KOPT-K1 (cell line): ENCODE data around the gene SLC1A5.

Experiments used
- H3K27ac ChIP-seq: fragments of 200-600 bp; sonication (generic); 2 replicates; pipeline ENCODE4 v1.5.1; 2016; ENCODE audit warnings: antibody characterized with exemption, mild to moderate bottlenecking, low read depth, low read length; ENCODE audit not compliant: poor library complexity, severe bottlenecking
- H3K36me3 ChIP-seq: fragments of 200-600 bp; sonication (generic); 2 replicates; pipeline ENCODE4 v1.5.1; 2017; ENCODE audit warnings: antibody characterized with exemption, mild to moderate bottlenecking, low read length, moderate library complexity; ENCODE audit not compliant: insufficient read depth
- H3K9me3 ChIP-seq: fragments of 200-600 bp; sonication (generic); 2 replicates; pipeline ENCODE4 v1.5.1; 2017; ENCODE audit warnings: antibody characterized with exemption, low read length, mild to moderate bottlenecking; ENCODE audit not compliant: insufficient read depth, poor library complexity, severe bottlenecking

The SLC1A5 gene

GRCh38 chr19:46731007-46731501, 57.3 kb downstream of the SLC1A5 start:
- H3K36me3 ChIP-seq: peaks cover 99% of the 10 kb centered on the region
- no peaks in the 10 kb centered on the region for H3K9me3 ChIP-seq
- H3K27ac ChIP-seq: no peak overlapping the region

DNA sequence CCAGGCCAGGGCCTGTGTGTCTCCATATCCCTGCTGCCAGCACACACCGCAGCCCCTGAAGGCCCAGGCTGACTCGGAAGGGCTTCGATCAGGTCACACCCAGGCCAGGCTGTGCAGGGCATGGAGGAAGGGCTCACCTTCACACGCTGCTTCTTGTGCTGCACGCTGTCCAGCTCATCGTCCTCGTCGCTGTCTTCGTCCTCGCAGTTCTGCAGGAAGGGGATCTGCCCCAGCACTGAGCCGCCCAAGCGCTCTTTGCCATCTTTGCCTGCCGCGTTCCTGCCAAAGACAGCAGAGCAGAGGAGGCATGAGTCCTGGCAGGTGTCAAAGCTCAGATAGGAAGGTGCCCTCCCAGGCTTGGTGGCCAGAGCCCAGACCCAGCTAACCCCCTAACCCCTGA, 57.8 kb downstream of the SLC1A5 start:
- Histone ChIP-seq H3K9me3 (no peaks in the 10 kb centered on the region), H3K36me3 (peaks cover 100% of the 10 kb centered on the region), H3K27ac (no peak overlapping the region)

GRCh38 chr19:46730187-46730586, 58.2 kb downstream of the SLC1A5 start:
- Histone ChIP-seq H3K27ac (no peak overlapping the region), H3K36me3 (peaks cover 100% of the 10 kb centered on the region)

DNA sequence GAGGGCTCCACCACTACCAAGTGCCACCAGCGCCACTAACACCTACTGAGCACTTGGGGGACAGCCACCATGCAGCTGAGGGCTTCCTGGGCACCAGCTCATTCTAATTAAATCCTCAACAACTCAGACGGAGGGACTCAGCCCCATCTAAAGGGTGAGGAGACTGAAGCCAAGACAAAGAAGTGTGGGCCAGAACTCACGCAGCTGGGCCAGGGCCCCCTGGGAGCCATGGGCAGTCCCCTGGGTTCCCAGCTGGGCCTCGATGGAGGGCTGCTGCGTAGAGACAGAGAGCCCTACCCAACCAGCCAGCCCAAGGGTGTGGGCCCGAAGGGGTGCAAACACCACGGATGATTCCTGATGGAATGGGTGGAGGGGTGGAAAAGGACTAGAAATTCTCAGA, 58.7 kb downstream of the SLC1A5 start:
- H3K27ac ChIP-seq: no peak overlapping the region
- H3K9me3 ChIP-seq: no peaks in the 10 kb centered on the region
- H3K36me3 ChIP-seq: peaks cover 100% of the 10 kb centered on the region

More at GRCh38 chr19:46730187-46730586, 58.2 kb downstream of the SLC1A5 start:
- no peaks in the 10 kb centered on the region for H3K9me3 ChIP-seq

GRCh38 chr19:46728693-46729339, 59.6 kb downstream of the SLC1A5 start:
- H3K36me3 ChIP-seq: peaks cover 100% of the 10 kb centered on the region
- H3K27ac ChIP-seq: no peak overlapping the region
- no peaks in the 10 kb centered on the region for H3K9me3 ChIP-seq

GRCh38 chr19:46728208-46728607, 60.2 kb downstream of the SLC1A5 start:
- Histone ChIP-seq H3K27ac (no peak overlapping the region), H3K36me3 (peaks cover 100% of the 10 kb centered on the region), H3K9me3 (no peaks in the 10 kb centered on the region)

DNA sequence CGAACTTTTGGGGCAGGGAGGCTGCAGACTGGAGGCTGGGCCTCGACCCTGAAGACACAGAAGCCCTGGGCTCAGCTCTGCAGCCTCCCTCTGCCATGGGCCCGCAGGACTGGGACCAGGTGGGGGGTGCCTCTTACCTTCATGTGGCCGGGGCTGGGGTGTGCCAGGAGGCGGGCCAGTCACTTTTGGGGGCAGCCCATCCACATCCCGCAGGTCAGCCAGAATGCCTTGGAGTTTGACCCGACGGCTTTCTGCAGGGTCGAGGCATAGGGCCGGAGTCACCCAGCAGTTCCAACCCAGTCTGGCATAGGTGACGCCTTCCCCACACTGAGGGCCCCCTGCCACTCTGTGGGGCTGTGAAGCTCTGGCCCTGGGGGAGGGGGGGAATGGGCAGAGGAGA, 60.6 kb downstream of the SLC1A5 start:
- no peak overlapping the region for H3K27ac ChIP-seq

DNA sequence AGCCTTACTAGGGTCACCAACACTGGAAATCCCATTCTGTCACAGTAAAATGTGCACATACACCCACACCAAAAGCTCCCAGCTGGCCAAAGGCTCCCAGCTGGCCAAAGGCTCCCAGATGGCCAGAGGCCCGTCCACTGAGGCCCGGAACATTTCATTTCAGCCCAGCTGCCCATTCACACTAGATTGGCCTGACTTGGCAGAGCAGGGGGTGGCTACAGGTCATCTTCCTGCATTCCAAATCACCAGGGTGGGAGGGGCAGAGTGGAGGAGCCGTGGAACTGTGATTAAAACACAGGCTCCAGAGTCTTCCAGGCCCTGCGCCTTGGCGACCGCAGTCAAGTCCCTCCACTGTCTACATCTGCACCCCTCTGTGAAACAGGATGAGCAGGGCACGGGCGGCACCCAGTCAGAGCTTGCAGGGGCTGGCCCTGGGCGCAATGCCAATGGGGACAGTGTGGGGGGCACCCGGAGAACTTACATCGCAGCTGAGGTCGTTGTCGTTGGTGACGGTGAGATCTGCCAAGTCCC, 61.4 kb downstream of the SLC1A5 start:
- Histone ChIP-seq H3K36me3 (peaks cover 100% of the 10 kb centered on the region), H3K9me3 (no peaks in the 10 kb centered on the region), H3K27ac (no peak overlapping the region)

More for the DNA sequence above, 60.6 kb downstream of the SLC1A5 start:
- Histone ChIP-seq H3K9me3 (no peaks in the 10 kb centered on the region), H3K36me3 (peaks cover 100% of the 10 kb centered on the region)

DNA sequence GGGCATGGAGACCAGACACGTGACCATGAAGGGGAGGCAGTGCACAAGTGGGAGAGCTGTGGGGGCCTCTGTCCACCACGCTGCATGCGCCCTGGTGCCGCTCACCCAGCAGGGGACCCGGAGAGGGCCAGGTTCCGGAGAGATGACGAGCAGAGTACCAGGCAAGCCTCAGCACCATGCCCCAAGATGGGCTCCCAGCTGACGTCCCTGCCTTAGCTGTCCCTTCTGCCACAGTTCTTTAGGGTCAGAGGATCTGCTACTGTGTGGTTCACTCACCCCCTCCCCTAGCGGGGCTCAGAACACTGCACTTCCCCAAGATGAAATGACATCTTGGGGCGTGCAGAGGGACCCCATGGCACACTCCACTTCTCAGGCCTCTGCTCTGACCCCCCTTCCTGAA, 61.8 kb downstream of the SLC1A5 start:
- Histone ChIP-seq H3K36me3 (peaks cover 100% of the 10 kb centered on the region), H3K27ac (no peak overlapping the region), H3K9me3 (no peaks in the 10 kb centered on the region)

GRCh38 chr19:46725859-46726393, 62.5 kb downstream of the SLC1A5 start:
- Histone ChIP-seq H3K36me3 (peaks cover 100% of the 10 kb centered on the region), H3K27ac (no peak overlapping the region), H3K9me3 (no peaks in the 10 kb centered on the region)

DNA sequence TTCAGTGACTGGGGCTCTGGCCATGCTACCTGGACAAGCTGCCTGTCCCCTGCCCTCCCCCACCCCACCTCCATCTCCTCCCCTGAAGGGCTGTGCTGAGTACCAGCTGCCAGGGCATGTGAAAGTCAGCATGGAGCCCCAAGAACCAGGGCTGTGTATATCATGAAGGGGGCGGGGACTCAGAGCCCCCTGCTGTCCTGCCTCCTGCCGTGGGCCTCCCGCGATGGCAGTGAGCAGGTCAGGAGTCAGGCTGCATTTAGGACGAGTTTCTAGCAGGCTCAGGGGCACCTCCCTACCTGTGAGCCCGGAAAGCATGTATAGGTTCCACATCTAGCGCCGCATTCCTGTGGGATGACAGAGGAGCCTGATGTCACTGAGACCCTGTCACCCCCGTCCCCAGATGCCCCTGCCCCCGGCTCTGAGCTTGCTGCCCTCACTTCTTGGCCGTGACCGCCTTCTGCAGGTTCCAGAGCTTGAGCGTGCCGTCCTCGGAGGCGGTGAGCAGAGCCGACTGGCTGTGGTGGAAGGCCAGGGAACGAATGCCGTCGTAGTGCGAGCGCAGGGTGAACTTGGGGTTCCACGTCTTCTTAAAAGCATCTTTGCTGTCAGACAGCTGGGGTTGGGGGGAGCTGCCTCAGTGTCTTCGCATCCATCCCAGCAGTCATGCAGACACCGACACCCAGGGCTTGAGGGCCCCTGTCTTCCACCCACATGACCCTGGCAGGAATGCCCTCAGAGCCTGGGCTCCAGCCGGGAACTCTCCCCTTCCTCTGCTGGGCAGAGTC, 63.2 kb downstream of the SLC1A5 start:
- H3K27ac ChIP-seq: no peak overlapping the region
- peaks cover 100% of the 10 kb centered on the region for H3K36me3 ChIP-seq

More for the DNA sequence above, 63.2 kb downstream of the SLC1A5 start:
- no peaks in the 10 kb centered on the region for H3K9me3 ChIP-seq
